Fibroblast of pulmonary artery (primary cell): Measurements from ENCODE around the gene RUFY2.
A peak's percentile ranks its signal among the peaks of the same experiment; 100 is the strongest.

Experiments
- DNase-seq: peaks from one replicate; pipeline ENCODE4 v3.0.0-alpha.2; 2010; ENCODE audit warnings: low read depth
- H3K4me3 ChIP-seq: replicated peaks from 2 replicates; pipeline ENCODE4 v1.5.1; 2011; ENCODE audit warnings: low read depth, mild to moderate bottlenecking, control low read depth, low read length, moderate library complexity
- TF ChIP-seq, protein P1 (sequence below): IDR thresholded peaks from 2 replicates; pipeline ENCODE4 v1.5.1; 2011; ENCODE audit warnings: mild to moderate bottlenecking, control low read depth, low read length, inconsistent platforms; ENCODE audit errors: missing control alignments

The RUFY2 gene

GRCh38 chr10:68365611-68366010, 41.5 kb downstream of the RUFY2 start:
- TF ChIP-seq, protein P1, sequence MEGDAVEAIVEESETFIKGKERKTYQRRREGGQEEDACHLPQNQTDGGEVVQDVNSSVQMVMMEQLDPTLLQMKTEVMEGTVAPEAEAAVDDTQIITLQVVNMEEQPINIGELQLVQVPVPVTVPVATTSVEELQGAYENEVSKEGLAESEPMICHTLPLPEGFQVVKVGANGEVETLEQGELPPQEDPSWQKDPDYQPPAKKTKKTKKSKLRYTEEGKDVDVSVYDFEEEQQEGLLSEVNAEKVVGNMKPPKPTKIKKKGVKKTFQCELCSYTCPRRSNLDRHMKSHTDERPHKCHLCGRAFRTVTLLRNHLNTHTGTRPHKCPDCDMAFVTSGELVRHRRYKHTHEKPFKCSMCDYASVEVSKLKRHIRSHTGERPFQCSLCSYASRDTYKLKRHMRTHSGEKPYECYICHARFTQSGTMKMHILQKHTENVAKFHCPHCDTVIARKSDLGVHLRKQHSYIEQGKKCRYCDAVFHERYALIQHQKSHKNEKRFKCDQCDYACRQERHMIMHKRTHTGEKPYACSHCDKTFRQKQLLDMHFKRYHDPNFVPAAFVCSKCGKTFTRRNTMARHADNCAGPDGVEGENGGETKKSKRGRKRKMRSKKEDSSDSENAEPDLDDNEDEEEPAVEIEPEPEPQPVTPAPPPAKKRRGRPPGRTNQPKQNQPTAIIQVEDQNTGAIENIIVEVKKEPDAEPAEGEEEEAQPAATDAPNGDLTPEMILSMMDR = no peak
- H3K4me3 ChIP-seq = no peak overlapping the region
- no peak for DNase-seq

DNA sequence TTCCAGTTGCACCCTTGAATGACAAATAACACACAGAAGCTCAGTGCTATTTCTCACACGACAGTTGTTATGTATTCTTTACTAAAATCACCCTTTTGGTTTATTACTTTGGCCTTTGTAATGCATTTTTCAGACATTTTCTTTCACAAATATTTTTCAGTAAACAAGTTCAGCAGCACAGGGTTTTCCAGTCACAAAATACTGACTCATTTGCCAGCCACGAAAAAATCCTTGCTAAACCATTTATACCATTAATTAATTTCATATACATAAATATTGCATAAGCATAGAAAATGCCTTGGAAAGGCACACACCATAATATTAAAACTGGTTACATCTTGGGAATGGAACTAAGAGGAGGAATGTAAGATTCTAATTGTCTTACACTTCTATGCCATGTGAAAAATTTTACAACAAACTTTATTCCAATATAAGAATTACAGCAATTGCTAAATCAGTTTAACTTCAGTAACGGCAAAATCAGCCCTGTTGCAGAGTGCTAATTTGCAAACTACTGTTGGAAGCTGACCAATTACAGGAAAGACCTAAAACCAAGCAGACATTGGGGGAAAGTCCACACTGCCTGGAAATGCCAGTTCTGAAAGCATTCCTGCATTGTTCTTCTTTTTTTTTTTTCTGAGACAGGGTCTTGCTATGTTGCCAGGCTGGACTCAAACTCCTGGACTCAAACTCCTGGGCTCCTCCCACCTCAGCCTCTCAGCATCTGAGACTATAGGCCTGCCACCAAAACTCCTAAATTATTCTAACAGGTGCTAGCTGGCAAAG, 42.8 kb downstream of the RUFY2 start:
- H3K4me3 ChIP-seq = no peak overlapping the region
- TF ChIP-seq, protein P1 = no peak
- no peak for DNase-seq

DNA sequence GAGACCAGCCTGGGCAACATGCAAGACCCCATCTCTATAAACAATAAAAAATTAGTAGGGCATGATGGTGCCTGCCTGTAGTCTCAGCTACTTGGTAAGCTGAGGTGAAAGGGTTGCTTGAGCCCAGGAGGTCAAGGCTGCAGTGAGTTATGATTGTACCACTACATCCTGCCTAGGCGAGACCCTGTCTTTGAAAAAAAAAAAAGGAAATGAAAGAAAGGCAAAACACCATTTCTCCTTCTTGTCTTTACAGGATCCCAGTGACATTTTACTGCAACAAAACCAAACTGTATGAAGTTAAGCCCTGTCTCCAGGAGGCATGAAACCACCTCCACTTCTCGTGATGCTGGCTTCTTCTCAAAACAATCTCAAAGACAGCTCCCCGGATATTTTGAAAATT, 44.5 kb downstream of the RUFY2 start:
- H3K4me3 ChIP-seq = no peak overlapping the region
- DNase-seq = no peak

DNA sequence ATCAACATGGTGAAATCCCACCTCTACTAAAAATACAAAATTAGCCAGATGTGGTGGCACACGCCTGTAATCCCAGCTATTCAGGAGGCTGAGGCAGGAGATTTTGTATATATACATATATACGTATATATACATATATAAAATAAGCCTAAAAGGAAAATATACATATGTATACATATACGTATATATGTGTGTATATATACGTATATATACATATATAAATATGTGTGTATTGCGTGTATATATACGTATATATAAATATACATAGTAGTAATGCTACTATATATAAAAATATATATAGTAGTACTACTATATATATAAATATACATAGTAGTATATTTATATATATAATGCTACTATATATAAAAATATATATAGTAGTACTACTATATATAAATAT, 47.9 kb downstream of the RUFY2 start:
- TF ChIP-seq, protein P1 = no peak
- no peak overlapping the region for H3K4me3 ChIP-seq
- DNase-seq = no peak

More for the DNA sequence above, 44.5 kb downstream of the RUFY2 start:
- TF ChIP-seq, protein P1 = no peak

GRCh38 chr10:68353537-68353936, 53.5 kb downstream of the RUFY2 start:
- TF ChIP-seq, protein P1 = no peak
- no peak overlapping the region for H3K4me3 ChIP-seq
- DNase-seq = no peak

GRCh38 chr10:68348265-68348741, 58.8 kb downstream of the RUFY2 start:
- no peak overlapping the region for H3K4me3 ChIP-seq
- DNase-seq = peak; percentile 69
- TF ChIP-seq, protein P1 = peak; percentile 89

DNA sequence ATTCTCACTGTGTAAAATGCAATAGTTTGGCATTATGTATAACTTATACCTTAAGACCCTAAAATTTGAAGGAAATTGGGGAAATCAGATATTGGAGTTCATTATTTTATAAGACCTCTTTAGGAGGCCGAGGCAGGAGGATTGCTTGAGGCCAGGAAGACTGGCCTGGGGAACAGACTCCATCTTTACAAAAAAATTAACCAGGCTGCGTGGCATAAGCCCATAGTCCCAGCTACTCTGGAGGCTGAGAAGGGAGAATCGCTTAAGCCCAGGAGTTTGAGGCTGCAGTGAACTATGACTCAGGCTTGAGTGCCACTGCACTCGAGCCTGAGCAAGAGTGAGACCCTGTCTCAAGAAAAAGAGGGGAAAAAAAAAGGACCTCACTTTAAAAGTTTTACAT, 60.3 kb downstream of the RUFY2 start:
- TF ChIP-seq, protein P1 = no peak

More for the DNA sequence above, 60.3 kb downstream of the RUFY2 start:
- no peak overlapping the region for H3K4me3 ChIP-seq
- DNase-seq = no peak
